ENCODE results near the gene ENTR1. TPM values are rescaled to one million over a fixed set of nuclear protein-coding genes. Genes with fewer than 3 reads are reported as not detected.

The ENTR1 gene
- total RNA-seq, 3 donors from 2014 or later: 27.8 to 47.6 (median 33.2) TPM

DNA sequence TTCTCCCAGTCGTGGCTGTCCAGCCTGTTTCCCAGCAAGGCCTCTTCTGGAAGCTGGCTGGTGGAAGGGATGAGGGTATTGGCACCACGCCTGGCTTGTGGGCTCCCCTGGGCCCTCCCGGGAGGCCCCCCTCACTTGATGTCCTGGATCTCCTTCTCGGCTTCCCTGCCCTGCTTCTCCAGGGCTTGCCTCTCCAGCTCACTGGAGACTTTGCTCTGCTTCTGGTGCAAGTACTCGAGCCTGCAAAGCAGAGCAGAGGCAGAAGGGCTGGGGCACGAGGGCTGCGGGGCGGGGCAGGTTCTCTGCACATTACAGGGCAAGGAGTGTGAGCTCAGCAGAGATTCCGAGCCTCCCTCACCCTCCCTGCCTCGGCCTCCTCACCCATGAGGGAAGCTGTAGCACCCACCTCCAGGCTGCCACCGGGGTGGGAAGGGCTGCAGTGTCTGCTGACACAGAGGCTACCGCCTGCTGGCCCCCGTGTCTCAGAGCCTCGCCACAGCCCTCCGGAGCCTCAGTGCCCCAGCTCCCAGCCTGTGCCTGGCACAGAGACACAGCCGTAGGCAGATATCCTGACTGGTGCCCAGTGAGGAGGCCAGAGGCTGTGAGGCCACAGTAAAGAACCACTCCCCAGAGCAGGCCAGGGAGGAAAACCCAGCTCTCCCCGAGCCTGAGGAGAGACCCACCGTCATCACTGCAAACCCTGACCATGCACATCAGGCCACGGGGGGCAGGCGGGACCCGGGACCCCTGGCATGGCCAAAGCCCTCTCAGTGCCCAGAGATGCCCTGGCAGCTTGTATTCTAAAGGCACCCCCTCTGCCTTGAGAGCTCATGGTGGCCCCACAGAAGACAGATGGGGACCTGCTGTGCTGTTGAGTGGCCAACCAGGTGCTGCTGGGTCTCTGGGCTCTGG lies 17.6 kb downstream of the ENTR1 start:
- H3K36me3 ChIP-seq (ENCODE audit: low read depth): no peaks in the 10 kb centered on the region
- intact Hi-C loops (cut with DNase I, micrococcal nuclease): no loop called here
- no peak overlapping the region for H3K4me3 ChIP-seq
- ATAC-seq (no peak), DNase-seq (no peak)
- no peak for TF ChIP-seq CTCF (IDR thresholded peaks at IDR 0.05)
- H3K9me3 ChIP-seq: no peaks in the 10 kb centered on the region
- H3K4me1 ChIP-seq (ENCODE audit: low read depth): peaks cover 8% of the 10 kb centered on the region

GRCh38 chr9:136391737-136392537 lies 18.5 kb downstream of the ENTR1 start:
- no peaks in the 10 kb centered on the region for H3K9me3 ChIP-seq
- DNase-seq: no peak
- ATAC-seq: no peak
- TF ChIP-seq CTCF (IDR thresholded peaks at IDR 0.05): no peak
- intact Hi-C loops (cut with DNase I, micrococcal nuclease): no loop called here
- H3K36me3 ChIP-seq (ENCODE audit: low read depth): no peaks in the 10 kb centered on the region
- no peak overlapping the region for H3K4me3 ChIP-seq
- H3K4me1 ChIP-seq (ENCODE audit: low read depth): peaks cover 8% of the 10 kb centered on the region

GRCh38 chr9:136389396-136389795 lies 21.0 kb downstream of the ENTR1 start:
- Histone ChIP-seq H3K9me3 (no peaks in the 10 kb centered on the region), H3K36me3 (ENCODE audit: low read depth) (no peaks in the 10 kb centered on the region), H3K4me1 (ENCODE audit: low read depth) (no peaks in the 10 kb centered on the region), H3K4me3 (no peak overlapping the region)
- no peak for DNase-seq
- no peak for ATAC-seq
- intact Hi-C loops (cut with DNase I, micrococcal nuclease): no loop called here
- TF ChIP-seq CTCF (IDR thresholded peaks at IDR 0.05): no peak

DNA sequence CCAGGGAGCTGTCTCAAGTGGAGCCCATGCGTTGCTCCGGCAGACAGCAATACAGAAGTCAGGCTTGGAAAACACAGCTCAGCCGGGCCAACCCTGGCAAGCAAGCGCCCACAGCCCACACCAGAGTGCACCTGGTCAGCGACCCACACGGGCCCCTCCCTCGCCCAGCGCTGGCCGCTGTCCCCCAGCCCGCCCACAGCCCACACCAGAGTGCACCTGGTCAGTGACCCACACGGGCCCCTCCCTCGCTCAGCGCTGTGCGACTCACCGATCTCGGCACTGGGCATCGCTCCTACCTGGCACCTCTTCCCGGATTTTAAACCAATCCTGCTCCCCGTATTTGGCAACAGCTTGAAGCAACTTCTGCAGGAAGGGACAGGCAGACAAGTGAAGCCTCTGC lies 23.2 kb downstream of the ENTR1 start:
- Histone ChIP-seq H3K4me3 (no peak overlapping the region), H3K36me3 (ENCODE audit: low read depth) (peaks cover 6% of the 10 kb centered on the region), H3K4me1 (ENCODE audit: low read depth) (no peaks in the 10 kb centered on the region), H3K9me3 (no peaks in the 10 kb centered on the region)
- no peak for TF ChIP-seq CTCF (IDR thresholded peaks at IDR 0.05)
- no peak for ATAC-seq
- intact Hi-C loops (cut with DNase I, micrococcal nuclease): no loop called here
- DNase-seq: no peak

- intact Hi-C loops (cut with DNase I, micrococcal nuclease): no loop called here
- no peak for ATAC-seq
- DNase-seq: no peak
- Histone ChIP-seq H3K36me3 (ENCODE audit: low read depth) (peaks cover 6% of the 10 kb centered on the region), H3K4me1 (ENCODE audit: low read depth) (no peaks in the 10 kb centered on the region), H3K9me3 (no peaks in the 10 kb centered on the region), H3K4me3 (no peak overlapping the region)
- TF ChIP-seq CTCF (IDR thresholded peaks at IDR 0.05): no peak
Observed at GRCh38 chr9:136386018-136386417, 24.4 kb downstream of the ENTR1 start.
